SK-N-MC (cell line): Measurements from ENCODE around the gene CLDN25.

Experiments used
- DNase-seq: peaks from one replicate; pipeline ENCODE4 v3.0.0-alpha.2; 2011; ENCODE audit warnings: low read depth, low spot score
- H3K27ac ChIP-seq: fragments of 200-600 bp; sonication (generic); 2 replicates; pipeline ENCODE4 v1.5.1; 2016; ENCODE audit warnings: mixed run types
- H3K36me3 ChIP-seq: fragments of 200-600 bp; sonication (generic); 2 replicates; pipeline ENCODE4 v1.6.1; 2017; ENCODE audit warnings: antibody characterized with exemption, low read length, mixed read lengths; ENCODE audit not compliant: insufficient read depth
- H3K4me3 ChIP-seq: fragments of 200-600 bp; sonication (generic); 2 replicates; pipeline ENCODE4 v1.5.1; 2016
- H3K9ac ChIP-seq: fragments of 200-600 bp; sonication (generic); 2 replicates; pipeline ENCODE4 v1.8.0; 2017; ENCODE audit warnings: mixed run types, mixed read lengths; ENCODE audit not compliant: insufficient read length
- H3K9me3 ChIP-seq: fragments of 200-600 bp; sonication (generic); 2 replicates; pipeline ENCODE4 v1.6.1; 2017; ENCODE audit warnings: low read depth, mild to moderate bottlenecking, antibody characterized with exemption, low read length, moderate library complexity, mixed read lengths
- EZH2 ChIP-seq: fragments of 200-600 bp; sonication (generic); IDR thresholded peaks from one replicate; pipeline ENCODE4 v1.6.1; 2017; ENCODE audit warnings: antibody characterized with exemption
- FOXP2 ChIP-seq: optimal IDR thresholded peaks from 2 replicates; pipeline ENCODE3; 2011; ENCODE audit warnings: mild to moderate bottlenecking, moderate library complexity; ENCODE audit not compliant: insufficient read depth; ENCODE audit errors: extremely low read length, control extremely low read depth
- POLR2AphosphoS5 ChIP-seq: IDR thresholded peaks from 2 replicates; pipeline ENCODE4 v1.6.1; 2012; ENCODE audit warnings: mild to moderate bottlenecking, low read depth, low read length, borderline replicate concordance

The CLDN25 gene

GRCh38 chr11:113827477-113827876 lies 47.9 kb downstream of the CLDN25 start:
- no peak for DNase-seq
- Histone ChIP-seq H3K9me3 (no peaks in the 10 kb centered on the region; the same call in 1 of the 2 replicates), H3K4me3 (no peak overlapping the region), H3K27ac (no peak overlapping the region), H3K36me3 (peaks cover 23% of the 10 kb centered on the region), H3K9ac (no peak overlapping the region)
- TF ChIP-seq FOXP2 (no peak), EZH2 (no peak), POLR2AphosphoS5 (no peak)

GRCh38 chr11:113828191-113828590 lies 48.6 kb downstream of the CLDN25 start:
- Histone ChIP-seq H3K9ac (no peak overlapping the region), H3K36me3 (peaks cover 23% of the 10 kb centered on the region), H3K9me3 (no peaks in the 10 kb centered on the region; the same call in 1 of the 2 replicates), H3K4me3 (no peak overlapping the region), H3K27ac (no peak overlapping the region)
- no peak for TF ChIP-seq POLR2AphosphoS5
- TF ChIP-seq EZH2: no peak
- no peak for TF ChIP-seq FOXP2
- no peak for DNase-seq

- no peak overlapping the region for H3K4me3 ChIP-seq
- no peaks in the 10 kb centered on the region; the same call in 1 of the 2 replicates for H3K9me3 ChIP-seq
- H3K9ac ChIP-seq: no peak overlapping the region
- H3K27ac ChIP-seq: no peak overlapping the region
- H3K36me3 ChIP-seq: peaks cover 16% of the 10 kb centered on the region
- no peak for DNase-seq
- no peak for TF ChIP-seq POLR2AphosphoS5
Measured at GRCh38 chr11:113829751-113830150, 50.2 kb downstream of the CLDN25 start.
